Left ventricle myocardium superior (tissue), 1 donor: ENCODE results near the gene GUCY2F. TPM values are rescaled to one million over a fixed set of nuclear protein-coding genes. Genes with fewer than 3 reads are reported as not detected.

Experiments used
- ATAC-seq: fragments of 200-7000 bp; cut with Tn5 transposase; one replicate; pipeline ENCODE4 v1.9.1; 2020; ENCODE audit warnings: mild to moderate bottlenecking, moderate library complexity
- DNase-seq: peaks from one replicate; pipeline ENCODE4 v3.0.0-alpha.2; 2020
- intact Hi-C: fragments of 100-400 bp; cut with micrococcal nuclease; formaldehyde crosslinking; loops from one replicate; pipeline ENCODE4 v1.11.0; 2022
- total RNA-seq: library from RNA; stranded (reverse); fragmentation: NEBNext Ultra II Directional; extraction: Animal tissue kit (Norgen Biotek cat#: 25700); gene quantifications from one replicate; pipeline ENCODE4 v1.2.1, GENCODE V29; 2021
- donor health status: DM: no; HTN: yes; CAD: no; lungs with severe emphysema.

The GUCY2F gene
- total RNA-seq, 1 donor from 2014 or later = not detected

- intact Hi-C loops = no loop called here
- DNase-seq = no peak
- peak; percentile 34 for ATAC-seq
Observed at GRCh38 chrX:109347632-109348031, 134.3 kb downstream of the GUCY2F start.

DNA sequence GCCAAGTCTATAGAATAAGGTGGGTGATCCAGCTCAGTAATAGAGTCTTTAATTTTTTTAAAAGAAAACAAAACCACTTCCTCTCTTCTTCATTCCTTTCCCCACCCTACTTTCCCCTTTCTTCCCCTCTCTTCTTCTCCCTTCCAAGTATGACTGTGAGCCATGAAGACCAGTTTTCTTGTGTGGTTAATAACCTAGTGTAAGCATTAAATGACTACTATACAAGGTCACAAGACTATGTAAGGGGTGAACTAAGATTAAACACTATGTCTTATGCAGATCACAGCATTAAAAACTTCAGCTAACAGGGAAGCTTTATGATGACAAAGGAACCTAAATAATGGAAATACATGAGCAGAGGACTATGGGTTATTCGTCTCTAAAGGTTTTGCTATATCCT is 135.4 kb downstream of the GUCY2F start:
- intact Hi-C loops = no loop called here
- no peak for ATAC-seq
- no peak for DNase-seq

DNA sequence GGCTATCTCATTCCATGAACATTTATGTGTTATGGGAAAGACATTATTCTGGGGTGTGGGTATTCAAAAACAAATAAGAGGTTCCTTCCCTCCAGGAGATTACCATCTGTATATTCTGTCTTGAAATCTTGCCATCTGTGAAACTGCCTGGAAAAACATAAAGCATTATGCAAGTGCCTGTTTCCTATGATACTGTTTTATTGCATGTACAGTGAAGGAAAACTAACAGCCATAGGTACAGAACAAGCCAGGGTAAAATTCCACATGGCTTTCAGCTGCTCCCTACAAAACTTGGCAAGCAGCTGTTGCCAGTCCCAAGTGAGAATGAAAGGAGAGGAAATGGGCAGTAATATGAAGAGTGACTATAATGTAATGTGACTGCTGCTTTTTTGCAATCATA is 136.0 kb downstream of the GUCY2F start:
- no peak for ATAC-seq
- no peak for DNase-seq
- intact Hi-C loops = no loop called here

DNA sequence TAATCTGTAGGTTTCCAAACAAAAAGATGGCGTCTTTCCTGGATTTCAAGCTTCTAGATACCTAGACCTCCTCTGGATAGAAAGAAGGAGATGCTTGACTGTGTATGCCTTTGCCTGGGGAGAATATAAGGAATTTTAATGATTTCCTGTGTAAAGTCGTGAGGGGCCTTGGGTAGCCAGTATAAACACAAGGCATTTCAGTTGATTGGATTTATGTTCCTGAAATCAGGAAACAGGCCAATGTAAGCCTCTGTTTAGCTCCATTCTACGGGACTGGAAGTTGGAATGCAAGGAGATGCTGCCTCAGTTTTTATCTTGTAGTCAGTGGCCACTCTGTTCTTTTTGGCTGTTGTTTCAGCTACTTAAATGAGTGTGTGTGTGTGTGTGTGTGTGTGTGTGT is 137.2 kb downstream of the GUCY2F start:
- DNase-seq (no peak), ATAC-seq (no peak)
- intact Hi-C loops = no loop called here

GRCh38 chrX:109344101-109344500 is 137.8 kb downstream of the GUCY2F start:
- intact Hi-C loops = no loop called here
- no peak for ATAC-seq
- no peak for DNase-seq

- no peak for DNase-seq
- intact Hi-C loops = no loop called here
- ATAC-seq = no peak
Observed at GRCh38 chrX:109343671-109344070, 138.2 kb downstream of the GUCY2F start.

GRCh38 chrX:109336141-109336540 is 145.7 kb downstream of the GUCY2F start:
- DNase-seq (no peak), ATAC-seq (no peak)
- intact Hi-C loops = no loop called here

DNA sequence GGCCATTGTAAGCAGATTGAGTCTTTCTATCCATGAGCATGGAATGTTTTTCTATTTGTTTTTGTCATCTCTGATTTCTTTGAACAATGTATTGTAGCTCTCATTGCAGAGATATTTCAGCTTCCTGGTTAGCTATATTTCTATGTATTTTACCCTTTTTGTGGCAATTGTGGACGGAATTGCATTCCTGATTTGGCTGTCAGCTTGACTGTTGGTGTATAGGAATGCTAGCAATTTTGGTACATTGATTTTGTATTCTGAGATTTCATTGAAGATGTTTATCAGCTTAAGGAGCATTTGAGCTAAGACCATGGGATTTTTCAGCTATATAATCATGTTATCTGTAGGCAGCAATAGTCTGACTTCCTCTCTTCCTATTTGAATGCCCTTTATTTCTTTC is 154.6 kb downstream of the GUCY2F start:
- ATAC-seq (no peak), DNase-seq (no peak)
- intact Hi-C loops = no loop called here

Other genes starting within 250 kb of the GUCY2F start
- 1.5 TPM for gene NXT2, start 54.8 kb upstream of the GUCY2F start, total RNA-seq
- gene KCNE5, start 143.1 kb upstream of the GUCY2F start, total RNA-seq = not detected